Fibroblast of lung (primary cell): ENCODE data around the gene SLC17A3. TPM values are rescaled to one million over a fixed set of nuclear protein-coding genes. Genes with fewer than 3 reads are reported as not detected.

Source experiments
- DNase-seq, 2 donors: peaks; one replicate each; pipeline versions ENCODE4 v3.0.0 to v3.0.0-alpha.2; 2010; ENCODE audit warnings: low read depth in 2 of 2
- H2AFZ ChIP-seq: 2 replicates; pipeline ENCODE4 v1.5.1; 2012; ENCODE audit warnings: low read length, control low read depth, inconsistent platforms
- H3K27ac ChIP-seq: 2 replicates; pipeline ENCODE4 v1.5.1; 2011; ENCODE audit warnings: low read length, control low read depth; ENCODE audit not compliant: insufficient read depth
- H3K27me3 ChIP-seq: 2 replicates; pipeline ENCODE4 v1.5.1; 2011; ENCODE audit warnings: mild to moderate bottlenecking, low read length; ENCODE audit not compliant: control insufficient read depth, insufficient read depth
- H3K36me3 ChIP-seq: 2 replicates; pipeline ENCODE4 v1.5.1; 2011; ENCODE audit warnings: low read length; ENCODE audit not compliant: control insufficient read depth, insufficient read depth
- H3K4me1 ChIP-seq: 2 replicates; pipeline ENCODE4 v1.5.1; 2011; ENCODE audit warnings: low read length; ENCODE audit not compliant: control insufficient read depth, insufficient read depth; ENCODE audit errors: extremely low read depth
- H3K4me2 ChIP-seq: 2 replicates; pipeline ENCODE4 v1.5.1; 2011; ENCODE audit warnings: low read length, control low read depth; ENCODE audit not compliant: insufficient read depth; ENCODE audit errors: extremely low read depth
- H3K4me3 ChIP-seq, 4 experiments: fragments of 200-600 bp in 1 of 4; sonication (generic) in 1 of 4; replicated peaks in 1 of 4; 2 replicates each; pipeline ENCODE4 v1.5.1; 2011 to 2016; ENCODE audit warnings: low read length in 4 of 4, low read depth in 3 of 4, mild to moderate bottlenecking in 3 of 4, control low read depth in 2 of 4, inconsistent platforms in 1 of 4, mixed read lengths in 1 of 4; ENCODE audit not compliant: insufficient read depth in 1 of 4; ENCODE audit errors: control extremely low read depth in 1 of 4
- H3K79me2 ChIP-seq: 2 replicates; pipeline ENCODE4 v1.5.1; 2012; ENCODE audit warnings: mild to moderate bottlenecking, low read length, inconsistent platforms; ENCODE audit not compliant: control insufficient read depth, insufficient read depth
- H3K9ac ChIP-seq: 2 replicates; pipeline ENCODE4 v1.5.1; 2011; ENCODE audit warnings: mild to moderate bottlenecking, low read length, control low read depth; ENCODE audit not compliant: insufficient read depth
- H3K9me3 ChIP-seq: 2 replicates; pipeline ENCODE4 v1.5.1; 2012; ENCODE audit warnings: low read depth, low read length; ENCODE audit not compliant: control insufficient read depth, insufficient read depth
- H4K20me1 ChIP-seq: 2 replicates; pipeline ENCODE4 v1.5.1; 2011; ENCODE audit warnings: low read length; ENCODE audit not compliant: control insufficient read depth, insufficient read depth; ENCODE audit errors: extremely low read depth
- CTCF ChIP-seq, 2 donors: IDR thresholded peaks in 1 of 2; conservative IDR thresholded peaks in 1 of 2; 1 replicate in 1 of 2; 2 replicates in 1 of 2; pipeline ENCODE4 v1.5.1; 2011 to 2012; ENCODE audit warnings: low read length in 2 of 2, control low read depth in 1 of 2, inconsistent platforms in 1 of 2, low read depth in 1 of 2, mild to moderate bottlenecking in 1 of 2
- EZH2 ChIP-seq: IDR thresholded peaks from 2 replicates; pipeline ENCODE4 v1.5.1; 2012; ENCODE audit warnings: low read length, control low read depth, mild to moderate bottlenecking; ENCODE audit errors: missing control alignments
- polyA plus RNA-seq, 2 donors: library from polyadenylated mRNA; depleted of rRNA in 1 of 2; stranded (reverse) in 1 of 2; unstranded in 1 of 2; fragments of >200 nt; gene quantifications; 2 replicates each; pipeline ENCODE4 v1.2.1, GENCODE V29; 2011 to 2012; ENCODE audit warnings: missing spikeins in 1 of 2
- total RNA-seq: library from RNA; depleted of rRNA; stranded (reverse); fragments of >200 nt; gene quantifications from 2 replicates; pipeline ENCODE4 v1.2.1, GENCODE V29; 2014

SLC17A3 gene
- total and polyA plus RNA-seq, 2 donors (not counting 1 experiment from before 2014, with no cell fraction given), result 0.06 TPM; not detected in 1

- no peaks in the 10 kb centered on the region for H3K36me3 ChIP-seq
- no peak overlapping the region for H2AFZ ChIP-seq
- no peaks in the 10 kb centered on the region for H3K4me1 ChIP-seq
- DNase-seq, result no peak
- no peak overlapping the region for H3K4me2 ChIP-seq
- no peak for TF ChIP-seq CTCF (conservative IDR thresholded peaks at IDR 0.05 in 1 of 2, IDR thresholded peaks at IDR 0.05 in 1 of 2; ENCODE audit: low read depth in 1 of 2, low read length in 2 of 2)
- TF ChIP-seq EZH2, result no peak
- no peak overlapping the region for H3K9ac ChIP-seq
- H3K27me3 ChIP-seq, result no peaks in the 10 kb centered on the region
- H4K20me1 ChIP-seq, result no peaks in the 10 kb centered on the region
- H3K79me2 ChIP-seq, result no peaks in the 10 kb centered on the region
- H3K27ac ChIP-seq, result no peak overlapping the region
- H3K4me3 ChIP-seq, result no peak overlapping the region
- H3K9me3 ChIP-seq, result no peaks in the 10 kb centered on the region
These were observed 45.6 kb upstream of the SLC17A3 start for GRCh38 chr6:25919657-25920056.

- TF ChIP-seq EZH2, result no peak
- TF ChIP-seq CTCF (conservative IDR thresholded peaks at IDR 0.05 in 1 of 2, IDR thresholded peaks at IDR 0.05 in 1 of 2; ENCODE audit: low read depth in 1 of 2, low read length in 2 of 2), result no peak
These were observed 44.1 kb upstream of the SLC17A3 start for GRCh38 chr6:25918083-25918683.

GRCh38 chr6:25916789-25917490, 42.9 kb upstream of the SLC17A3 start:
- no peak overlapping the region for H3K4me2 ChIP-seq
- H3K4me1 ChIP-seq, result no peaks in the 10 kb centered on the region
- H3K9me3 ChIP-seq, result no peaks in the 10 kb centered on the region
- H3K27me3 ChIP-seq, result no peaks in the 10 kb centered on the region
- H3K79me2 ChIP-seq, result no peaks in the 10 kb centered on the region
- H3K27ac ChIP-seq, result no peak overlapping the region
- no peak overlapping the region for H3K9ac ChIP-seq
- TF ChIP-seq CTCF (conservative IDR thresholded peaks at IDR 0.05 in 1 of 2, IDR thresholded peaks at IDR 0.05 in 1 of 2; ENCODE audit: low read depth in 1 of 2, low read length in 2 of 2) (no peak), EZH2 (no peak)
- H2AFZ ChIP-seq, result no peak overlapping the region
- DNase-seq, result no peak
- H3K36me3 ChIP-seq, result no peaks in the 10 kb centered on the region
- no peak overlapping the region for H3K4me3 ChIP-seq
- H4K20me1 ChIP-seq, result no peaks in the 10 kb centered on the region

More at GRCh38 chr6:25918083-25918683, 44.1 kb upstream of the SLC17A3 start:
- Histone ChIP-seq H3K4me2 (no peak overlapping the region), H3K9ac (no peak overlapping the region), H3K27ac (no peak overlapping the region), H3K79me2 (no peaks in the 10 kb centered on the region), H4K20me1 (no peaks in the 10 kb centered on the region), H3K4me3 (no peak overlapping the region), H2AFZ (no peak overlapping the region), H3K27me3 (no peaks in the 10 kb centered on the region), H3K36me3 (no peaks in the 10 kb centered on the region), H3K9me3 (no peaks in the 10 kb centered on the region), H3K4me1 (no peaks in the 10 kb centered on the region)
- DNase-seq, result no peak
